ENCODE measurements around the gene SFXN1. TPM values are rescaled to one million over a fixed set of nuclear protein-coding genes. Genes with fewer than 3 reads are reported as not detected.

The SFXN1 gene
- total RNA-seq, 1 donor from 2014 or later: 89.4 TPM

DNA sequence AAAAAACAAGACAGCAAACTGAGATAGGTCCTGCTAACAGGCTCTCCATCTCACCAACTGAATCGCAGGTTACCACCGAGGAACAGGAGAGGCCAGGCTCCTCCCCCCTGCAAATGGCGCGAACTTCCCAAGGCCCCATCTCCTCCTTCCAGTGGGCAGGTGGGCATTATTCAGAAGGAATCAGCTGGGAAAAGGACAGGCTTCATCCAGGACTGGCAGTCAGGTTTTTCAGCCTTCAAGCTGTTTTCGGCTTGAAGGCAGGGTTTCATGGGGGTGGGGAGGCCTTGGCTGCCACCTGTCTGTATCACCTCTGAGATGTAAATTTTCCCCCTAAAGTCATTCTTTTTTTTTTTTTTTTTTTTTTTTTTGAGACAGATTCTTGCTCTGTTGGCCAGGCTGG lies 79.4 kb downstream of the SFXN1 start:
- Histone ChIP-seq H3K4me3 (ENCODE audit: insufficient read depth, low read depth, low read length) (no peak overlapping the region), H3K9me3 (ENCODE audit: insufficient read depth, low read depth, low read length) (peaks cover 5% of the 10 kb centered on the region), H4K20me1 (ENCODE audit: insufficient read depth, low read length) (no peaks in the 10 kb centered on the region), H3K4me2 (ENCODE audit: low read length) (no peak overlapping the region), H3K27ac (ENCODE audit: low read depth, low read length) (no peak overlapping the region), H3K36me3 (ENCODE audit: insufficient read depth, low read length) (no peaks in the 10 kb centered on the region), H3K79me2 (ENCODE audit: insufficient read depth, low read length) (no peaks in the 10 kb centered on the region), H3K9ac (ENCODE audit: low read length) (no peak overlapping the region), H3K27me3 (ENCODE audit: insufficient read depth, low read length) (no peaks in the 10 kb centered on the region), H2AFZ (ENCODE audit: low read depth, low read length) (no peak overlapping the region), H3K4me1 (ENCODE audit: insufficient read depth, low read length) (no peaks in the 10 kb centered on the region)
- Mint-ChIP-seq H3K9me3 (ENCODE audit: unreplicated experiment) (peaks cover 2% of the 10 kb centered on the region), H3K36me3 (ENCODE audit: low read depth, unreplicated experiment) (no peaks in the 10 kb centered on the region), H3K4me3 (ENCODE audit: unreplicated experiment) (no peak overlapping the region), H3K27me3 (ENCODE audit: low read depth, unreplicated experiment) (no peaks in the 10 kb centered on the region), H3K27ac (ENCODE audit: unreplicated experiment) (no peak overlapping the region), H3K4me1 (ENCODE audit: low read depth, unreplicated experiment) (peaks cover 5% of the 10 kb centered on the region)
- DNase-seq (ENCODE audit: low read depth) (no peak), FAIRE-seq (no peak)
- no peak for TF ChIP-seq EZH2 (IDR thresholded peaks at IDR 0.05; ENCODE audit: insufficient read depth, low read length)
- TF ChIP-seq, protein P1, sequence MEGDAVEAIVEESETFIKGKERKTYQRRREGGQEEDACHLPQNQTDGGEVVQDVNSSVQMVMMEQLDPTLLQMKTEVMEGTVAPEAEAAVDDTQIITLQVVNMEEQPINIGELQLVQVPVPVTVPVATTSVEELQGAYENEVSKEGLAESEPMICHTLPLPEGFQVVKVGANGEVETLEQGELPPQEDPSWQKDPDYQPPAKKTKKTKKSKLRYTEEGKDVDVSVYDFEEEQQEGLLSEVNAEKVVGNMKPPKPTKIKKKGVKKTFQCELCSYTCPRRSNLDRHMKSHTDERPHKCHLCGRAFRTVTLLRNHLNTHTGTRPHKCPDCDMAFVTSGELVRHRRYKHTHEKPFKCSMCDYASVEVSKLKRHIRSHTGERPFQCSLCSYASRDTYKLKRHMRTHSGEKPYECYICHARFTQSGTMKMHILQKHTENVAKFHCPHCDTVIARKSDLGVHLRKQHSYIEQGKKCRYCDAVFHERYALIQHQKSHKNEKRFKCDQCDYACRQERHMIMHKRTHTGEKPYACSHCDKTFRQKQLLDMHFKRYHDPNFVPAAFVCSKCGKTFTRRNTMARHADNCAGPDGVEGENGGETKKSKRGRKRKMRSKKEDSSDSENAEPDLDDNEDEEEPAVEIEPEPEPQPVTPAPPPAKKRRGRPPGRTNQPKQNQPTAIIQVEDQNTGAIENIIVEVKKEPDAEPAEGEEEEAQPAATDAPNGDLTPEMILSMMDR (IDR thresholded peaks at IDR 0.05; ENCODE audit: insufficient read depth, low read depth, low read length): no peak

DNA sequence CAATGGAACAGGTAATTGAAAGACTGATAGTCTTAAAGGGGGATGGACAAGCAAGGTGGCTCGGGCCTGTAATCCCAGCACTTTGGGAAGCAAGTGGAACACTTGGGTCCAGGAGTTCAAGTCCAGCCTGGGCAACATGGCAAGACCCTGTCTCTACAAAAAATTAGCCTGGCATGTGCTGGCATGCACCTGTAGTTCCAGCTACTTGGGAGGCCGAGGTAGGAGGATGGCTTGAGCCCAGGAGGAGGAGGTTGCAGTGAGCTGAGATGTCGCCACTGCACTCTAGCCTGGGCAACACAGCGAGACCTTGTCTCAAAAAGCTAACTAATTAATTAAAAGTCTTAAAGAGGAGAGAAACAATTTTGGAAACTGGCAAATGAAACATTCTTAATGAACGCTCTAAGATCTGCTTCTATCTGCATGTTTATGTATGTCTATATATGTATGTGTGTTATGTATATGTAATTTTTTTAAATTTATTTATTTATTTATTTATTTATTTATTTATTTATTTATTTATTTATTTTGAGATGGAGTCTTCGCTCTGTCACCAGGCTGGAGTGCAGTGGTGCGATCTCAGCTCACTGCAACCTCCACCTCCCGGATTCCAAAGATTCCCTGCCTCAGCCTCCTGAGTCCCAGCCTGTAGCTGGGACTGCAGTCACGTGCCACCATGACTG lies 80.6 kb downstream of the SFXN1 start:
- Mint-ChIP-seq H3K27ac (ENCODE audit: unreplicated experiment) (no peak overlapping the region), H3K27me3 (ENCODE audit: low read depth, unreplicated experiment) (no peaks in the 10 kb centered on the region), H3K9me3 (ENCODE audit: unreplicated experiment) (peaks cover 2% of the 10 kb centered on the region), H3K4me1 (ENCODE audit: low read depth, unreplicated experiment) (peaks cover 5% of the 10 kb centered on the region), H3K36me3 (ENCODE audit: low read depth, unreplicated experiment) (no peaks in the 10 kb centered on the region), H3K4me3 (ENCODE audit: unreplicated experiment) (no peak overlapping the region)
- Histone ChIP-seq H3K27me3 (ENCODE audit: insufficient read depth, low read length) (no peaks in the 10 kb centered on the region), H2AFZ (ENCODE audit: low read depth, low read length) (no peak overlapping the region), H3K36me3 (ENCODE audit: insufficient read depth, low read length) (no peaks in the 10 kb centered on the region), H3K9me3 (ENCODE audit: insufficient read depth, low read depth, low read length) (peaks cover 5% of the 10 kb centered on the region), H3K4me3 (ENCODE audit: insufficient read depth, low read depth, low read length) (no peak overlapping the region), H3K4me1 (ENCODE audit: insufficient read depth, low read length) (no peaks in the 10 kb centered on the region), H3K79me2 (ENCODE audit: insufficient read depth, low read length) (no peaks in the 10 kb centered on the region), H4K20me1 (ENCODE audit: insufficient read depth, low read length) (no peaks in the 10 kb centered on the region), H3K9ac (ENCODE audit: low read length) (no peak overlapping the region), H3K27ac (ENCODE audit: low read depth, low read length) (no peak overlapping the region), H3K4me2 (ENCODE audit: low read length) (no peak overlapping the region)
- DNase-seq (ENCODE audit: low read depth) (no peak), FAIRE-seq (no peak)
- TF ChIP-seq EZH2 (IDR thresholded peaks at IDR 0.05; ENCODE audit: insufficient read depth, low read length): no peak
- TF ChIP-seq, protein P1 (IDR thresholded peaks at IDR 0.05; ENCODE audit: insufficient read depth, low read depth, low read length): no peak

DNA sequence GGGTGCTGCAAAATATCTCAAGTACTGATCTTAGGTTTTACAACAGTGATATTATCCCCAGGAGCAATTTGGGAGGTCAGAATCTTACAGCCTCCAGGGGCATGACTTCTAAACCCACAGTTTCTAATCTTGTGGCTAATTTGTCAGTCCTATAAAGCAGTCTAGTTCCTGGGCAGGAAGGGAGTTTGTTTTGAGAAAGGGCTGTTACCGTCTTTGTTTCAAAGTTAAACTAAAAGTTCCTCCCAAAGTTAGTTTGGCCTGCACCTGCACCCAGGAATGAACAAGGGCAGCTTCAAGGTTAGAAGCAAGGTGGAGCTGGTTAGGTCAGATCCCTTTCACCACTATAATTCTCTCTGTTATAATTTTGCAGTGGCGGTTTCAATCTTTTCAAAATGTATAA lies 81.7 kb downstream of the SFXN1 start:
- H3K27me3 Mint-ChIP-seq (ENCODE audit: low read depth, unreplicated experiment): no peaks in the 10 kb centered on the region
- FAIRE-seq: no peak
- Histone ChIP-seq H3K4me3 (ENCODE audit: insufficient read depth, low read depth, low read length) (no peak overlapping the region), H3K27me3 (ENCODE audit: insufficient read depth, low read length) (no peaks in the 10 kb centered on the region), H3K9me3 (ENCODE audit: insufficient read depth, low read depth, low read length) (no peaks in the 10 kb centered on the region), H3K9ac (ENCODE audit: low read length) (no peak overlapping the region), H3K79me2 (ENCODE audit: insufficient read depth, low read length) (no peaks in the 10 kb centered on the region), H2AFZ (ENCODE audit: low read depth, low read length) (no peak overlapping the region), H3K27ac (ENCODE audit: low read depth, low read length) (no peak overlapping the region), H4K20me1 (ENCODE audit: insufficient read depth, low read length) (no peaks in the 10 kb centered on the region), H3K4me1 (ENCODE audit: insufficient read depth, low read length) (no peaks in the 10 kb centered on the region), H3K4me2 (ENCODE audit: low read length) (no peak overlapping the region), H3K36me3 (ENCODE audit: insufficient read depth, low read length) (no peaks in the 10 kb centered on the region)
- H3K36me3 Mint-ChIP-seq (ENCODE audit: low read depth, unreplicated experiment): no peaks in the 10 kb centered on the region
- no peak overlapping the region for H3K4me3 Mint-ChIP-seq (ENCODE audit: unreplicated experiment)
- no peak for TF ChIP-seq EZH2 (IDR thresholded peaks at IDR 0.05; ENCODE audit: insufficient read depth, low read length)
- TF ChIP-seq, protein P1 (IDR thresholded peaks at IDR 0.05; ENCODE audit: insufficient read depth, low read depth, low read length): no peak
- no peaks in the 10 kb centered on the region for H3K9me3 Mint-ChIP-seq (ENCODE audit: unreplicated experiment)
- DNase-seq (ENCODE audit: low read depth): no peak
- no peak overlapping the region for H3K27ac Mint-ChIP-seq (ENCODE audit: unreplicated experiment)
- peaks cover 5% of the 10 kb centered on the region for H3K4me1 Mint-ChIP-seq (ENCODE audit: low read depth, unreplicated experiment)
